A549 (cell line): ENCODE data around the gene SNRPA. TPM values are rescaled to one million over a fixed set of nuclear protein-coding genes. Genes with fewer than 3 reads are reported as not detected.
A peak's percentile ranks its signal among the peaks of the same experiment; 100 is the strongest.

Experiments
- ATAC-seq, 2 experiments: fragments of 200-7000 bp in 1 of 2; fragments of >200 bp in 1 of 2; cut with Nextera tagmentation in 1 of 2; cut with Tn5 transposase in 1 of 2; 3 replicates each; pipeline versions ENCODE4 v1.8.0 to v1.9.1; 2018 to 2020; ENCODE audit warnings: mild to moderate bottlenecking in 1 of 2, moderate library complexity in 1 of 2
- CTCF ChIA-PET: fragments of 300-600 bp; sonication (Branson Sonifier 250); formaldehyde crosslinking; extraction: SDS; loops from one replicate; lab custom pipeline; 2021; ENCODE audit warnings: antibody characterized with exemption, inconsistent platforms; lab: Yijun Ruan, JAX
- POLR2A ChIA-PET: fragments of 350-600 bp; formaldehyde crosslinking; extraction: SDS; loops from one replicate; lab custom pipeline; 2021; ENCODE audit warnings: antibody characterized with exemption, inconsistent platforms; lab: Yijun Ruan, JAX
- DNase-seq, 2 experiments: peaks; one replicate each; pipeline versions ENCODE4 v3.0.0 to v3.0.0-alpha.2; 2011 to 2016; ENCODE audit warnings: low read depth in 1 of 2, low spot score in 1 of 2
- FAIRE-seq: peaks from 2 replicates; lab custom pipeline; 2011; peaks lifted over from hg19 to GRCh38; lab: Jason Lieb, UNC
- H3K27ac ChIP-seq, 2 experiments: fragments of >200 bp; sonication (Bioruptor Twin); formaldehyde crosslinking; 3 replicates each; pipeline ENCODE4 v1.5.1; 2016 to 2017
- H3K4me1 ChIP-seq: fragments of >200 bp; sonication (Bioruptor Twin); formaldehyde crosslinking; 3 replicates; pipeline ENCODE4 v1.6.1; 2016
- H3K4me2 ChIP-seq: fragments of >200 bp; sonication (Bioruptor Twin); formaldehyde crosslinking; 3 replicates; pipeline ENCODE4 v1.6.1; 2016
- H3K4me3 ChIP-seq: fragments of >200 bp; sonication (Bioruptor Twin); formaldehyde crosslinking; 3 replicates; pipeline ENCODE4 v1.5.1; 2016
- H3K9me3 ChIP-seq: fragments of >200 bp; sonication (Bioruptor Twin); formaldehyde crosslinking; 3 replicates; pipeline ENCODE4 v1.6.1; 2016
- EHMT2 ChIP-seq: fragments of 200-600 bp; sonication (generic); IDR thresholded peaks from 2 replicates; pipeline ENCODE4 v1.6.1; 2016; ENCODE audit warnings: antibody characterized with exemption, low read depth, mild to moderate bottlenecking, moderate library complexity
- EP300 ChIP-seq, 2 experiments: fragments of >200 bp; sonication (Bioruptor Twin); formaldehyde crosslinking; IDR thresholded peaks; 2 replicates in 1 of 2; 3 replicates in 1 of 2; pipeline ENCODE4 v1.6.1; 2016 to 2017
- FOSB ChIP-seq: fragments of 250-450 bp; sonication (Bioruptor Pico); IDR thresholded peaks from 2 replicates; pipeline ENCODE4 v1.5.0; 2020; ENCODE audit warnings: mild to moderate bottlenecking, moderate library complexity
- FOSL2 ChIP-seq, 2 experiments: fragments of 450-650 bp in 1 of 2; fragments of >200 bp in 1 of 2; sonication (Bioruptor Twin) in 1 of 2; formaldehyde crosslinking; IDR thresholded peaks; 2 replicates each; pipeline versions ENCODE4 v1.5.0 to v1.6.1; 2016 to 2020; ENCODE audit warnings: mild to moderate bottlenecking in 1 of 2, moderate library complexity in 1 of 2
- HEYL ChIP-seq: fragments of 250-450 bp; sonication (Bioruptor Pico); IDR thresholded peaks from 2 replicates; pipeline ENCODE4 v1.8.0; 2021; ENCODE audit warnings: mild to moderate bottlenecking, moderate library complexity
- HOXB5 ChIP-seq: fragments of 250-450 bp; sonication (Bioruptor Pico); IDR thresholded peaks from 2 replicates; pipeline ENCODE4 v1.5.0; 2020; ENCODE audit warnings: mild to moderate bottlenecking, moderate library complexity
- JUN ChIP-seq, 2 experiments: fragments of >200 bp; sonication (Bioruptor Twin); formaldehyde crosslinking; IDR thresholded peaks; 2 replicates in 1 of 2; 3 replicates in 1 of 2; pipeline ENCODE4 v1.6.1; 2016 to 2017
- JUNB ChIP-seq: fragments of >200 bp; sonication (Bioruptor Twin); formaldehyde crosslinking; IDR thresholded peaks from 2 replicates; pipeline ENCODE4 v1.6.1; 2016
- POLR2AphosphoS2 ChIP-seq: conservative IDR thresholded peaks from 2 replicates; pipeline ENCODE4 v1.6.1; 2012; ENCODE audit warnings: low read length, improper control_type of control experiment, inconsistent platforms
- RAD21 ChIP-seq, 2 experiments: fragments of >200 bp in 1 of 2; sonication (Bioruptor Twin) in 1 of 2; formaldehyde crosslinking in 1 of 2; IDR thresholded peaks in 1 of 2; conservative IDR thresholded peaks in 1 of 2; 2 replicates in 1 of 2; 3 replicates in 1 of 2; pipeline ENCODE4 v1.6.1; 2012 to 2018; ENCODE audit warnings: inconsistent platforms in 1 of 2
- RARB ChIP-seq: fragments of 250-450 bp; sonication (Bioruptor Pico); IDR thresholded peaks from 2 replicates; pipeline ENCODE4 v1.8.0; 2021; ENCODE audit warnings: mild to moderate bottlenecking, moderate library complexity
- TFCP2L1 ChIP-seq: fragments of 250-450 bp; sonication (Bioruptor Pico); IDR thresholded peaks from 2 replicates; pipeline ENCODE4 v1.5.0; 2021; ENCODE audit warnings: mild to moderate bottlenecking
- WGBS: methylation state at CpG from one replicate; pipeline ENCODE4 v1.1.6; 2017; ENCODE audit errors: missing lambda C conversion rate; 5-methylcytosine and 5-hydroxymethylcytosine counted together
- polyA plus RNA-seq, 4 experiments: library from polyadenylated mRNA; depleted of rRNA in 3 of 4; stranded (reverse); fragments of >200 nt; fragmentation: RNase III in 1 of 4; extraction: RNeasy Plus Mini Kit Qiagen cat#74134 plus additional on column Dnase treatment in 1 of 4; gene quantifications; 2 replicates in 3 of 4; 3 replicates in 1 of 4; pipeline ENCODE4 v1.2.3, GENCODE V29; 2011 to 2017
- TF ChIP-seq, protein P1 (sequence below): fragments of >200 bp; sonication (Bioruptor Twin); formaldehyde crosslinking; IDR thresholded peaks from 3 replicates; pipeline ENCODE4 v1.5.1; 2016
- TF ChIP-seq, protein P2 (sequence below): fragments of >200 bp; sonication (Bioruptor Twin); formaldehyde crosslinking; IDR thresholded peaks from 2 replicates; pipeline ENCODE4 v1.6.1; 2016
- TF ChIP-seq, protein P3 (sequence below): fragments of 250-450 bp; sonication (Bioruptor Pico); IDR thresholded peaks from 2 replicates; pipeline ENCODE4 v1.5.0; 2021; ENCODE audit warnings: mild to moderate bottlenecking, moderate library complexity, borderline replicate concordance

The SNRPA gene
- polyA plus RNA-seq, 2 of the 4 experiments (the other 2 are of a cell fraction), result 141 to 236 TPM

DNA sequence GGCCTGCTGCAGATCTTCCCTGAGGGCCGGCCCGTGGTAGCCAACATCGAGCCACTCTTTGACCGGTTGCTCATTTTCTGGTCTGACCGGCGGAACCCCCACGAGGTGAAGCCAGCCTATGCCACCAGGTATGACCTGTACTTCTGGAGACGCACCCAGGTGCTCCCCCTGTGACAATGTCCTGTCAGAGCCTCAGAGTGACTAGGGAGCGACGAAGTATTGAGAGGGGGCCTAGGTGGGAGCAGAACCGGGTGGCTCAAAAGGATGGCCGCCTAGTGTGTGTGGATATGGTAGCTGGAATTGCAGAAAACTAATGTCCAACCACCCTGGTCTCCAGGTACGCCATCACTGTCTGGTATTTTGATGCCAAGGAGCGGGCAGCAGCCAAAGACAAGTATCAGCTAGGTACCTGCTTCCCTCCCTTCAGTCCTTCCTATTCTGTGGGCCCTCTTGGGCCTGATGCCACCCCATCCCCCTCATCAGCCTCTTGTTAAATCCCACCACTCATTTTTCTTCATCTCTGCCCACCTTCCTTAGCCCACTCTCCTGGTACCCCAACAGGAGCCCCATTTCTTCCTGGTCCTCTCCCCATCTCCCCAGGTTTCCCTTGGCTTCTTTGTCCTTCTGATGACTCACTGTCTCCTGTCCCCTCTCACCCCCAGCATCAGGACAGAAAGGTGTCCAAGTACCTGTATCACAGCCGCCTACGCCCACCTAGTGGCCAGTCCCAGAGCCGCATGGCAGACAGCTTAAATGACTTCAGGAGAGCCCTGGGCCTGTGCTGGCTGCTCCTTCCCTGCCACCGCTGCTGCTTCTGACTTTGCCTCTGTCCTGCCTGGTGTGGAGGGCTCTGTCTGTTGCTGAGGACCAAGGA lies 56.4 kb downstream of the SNRPA start:
- Histone ChIP-seq H3K27ac (no peak overlapping the region), H3K4me2 (no peak overlapping the region), H3K4me1 (peaks cover 36% of the 10 kb centered on the region), H3K9me3 (no peaks in the 10 kb centered on the region), H3K4me3 (no peak overlapping the region)
- 0 out of 2 replicates have a peak, but pooled peaks have one; percentile 49 for TF ChIP-seq HOXB5 (CRISPR knock-in tag)
- TF ChIP-seq RAD21 (conservative IDR thresholded peaks at IDR 0.05 in 1 of 2, IDR thresholded peaks at IDR 0.05 in 1 of 2), result peak; percentile 34 to 49; a peak in 4 of 5 replicates
- TF ChIP-seq POLR2AphosphoS2, result peak; percentile 39; the same call in 1 of the 2 replicates
- no peak for TF ChIP-seq FOSL2 (IDR thresholded peaks at IDR 0.05)
- peak; percentile 54 for TF ChIP-seq FOSL2 (CRISPR knock-in tag; IDR thresholded peaks at IDR 0.05)
- TF ChIP-seq, protein P1, sequence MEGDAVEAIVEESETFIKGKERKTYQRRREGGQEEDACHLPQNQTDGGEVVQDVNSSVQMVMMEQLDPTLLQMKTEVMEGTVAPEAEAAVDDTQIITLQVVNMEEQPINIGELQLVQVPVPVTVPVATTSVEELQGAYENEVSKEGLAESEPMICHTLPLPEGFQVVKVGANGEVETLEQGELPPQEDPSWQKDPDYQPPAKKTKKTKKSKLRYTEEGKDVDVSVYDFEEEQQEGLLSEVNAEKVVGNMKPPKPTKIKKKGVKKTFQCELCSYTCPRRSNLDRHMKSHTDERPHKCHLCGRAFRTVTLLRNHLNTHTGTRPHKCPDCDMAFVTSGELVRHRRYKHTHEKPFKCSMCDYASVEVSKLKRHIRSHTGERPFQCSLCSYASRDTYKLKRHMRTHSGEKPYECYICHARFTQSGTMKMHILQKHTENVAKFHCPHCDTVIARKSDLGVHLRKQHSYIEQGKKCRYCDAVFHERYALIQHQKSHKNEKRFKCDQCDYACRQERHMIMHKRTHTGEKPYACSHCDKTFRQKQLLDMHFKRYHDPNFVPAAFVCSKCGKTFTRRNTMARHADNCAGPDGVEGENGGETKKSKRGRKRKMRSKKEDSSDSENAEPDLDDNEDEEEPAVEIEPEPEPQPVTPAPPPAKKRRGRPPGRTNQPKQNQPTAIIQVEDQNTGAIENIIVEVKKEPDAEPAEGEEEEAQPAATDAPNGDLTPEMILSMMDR, result peak; percentile 34
- no peak for TF ChIP-seq JUNB
- POLR2A ChIA-PET, result interaction anchor here (1.1 to 3.3 kb wide), 6 partner anchors 9 to 144 kb away, joined by 3 to 17 read pairs (median 6); partner anchors contain the start of genes ACTMAP, EGLN2, NUMBL and RAB4B
- ATAC-seq (peak; percentile 31 to 32), DNase-seq (peak; percentile 71 to 78), FAIRE-seq (no peak)
- 84% methylated on average over 18 of the region's 18 CpGs for WGBS
- CTCF ChIA-PET, result interaction anchor here (0.5 to 15.7 kb wide), 48 partner anchors 9 to 344 kb away, joined by 3 to 162 read pairs (median 4); partner anchors contain the start of genes ACTMAP, COQ8B, CYP2F1 and EGLN2

DNA sequence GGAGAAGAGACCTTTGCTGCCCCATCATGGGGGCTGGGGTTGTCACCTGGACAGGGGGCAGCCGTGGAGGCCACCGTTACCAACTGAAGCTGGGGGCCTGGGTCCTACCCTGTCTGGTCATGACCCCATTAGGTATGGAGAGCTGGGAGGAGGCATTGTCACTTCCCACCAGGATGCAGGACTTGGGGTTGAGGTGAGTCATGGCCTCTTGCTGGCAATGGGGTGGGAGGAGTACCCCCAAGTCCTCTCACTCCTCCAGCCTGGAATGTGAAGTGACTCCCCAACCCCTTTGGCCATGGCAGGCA lies 57.0 kb downstream of the SNRPA start:
- DNase-seq (no peak), ATAC-seq (no peak), FAIRE-seq (no peak)
- Histone ChIP-seq H3K27ac (no peak overlapping the region), H3K9me3 (no peaks in the 10 kb centered on the region), H3K4me2 (no peak overlapping the region), H3K4me1 (peaks cover 33% of the 10 kb centered on the region), H3K4me3 (no peak overlapping the region)
- 90% methylated on average over 2 of the region's 2 CpGs for WGBS
- CTCF ChIA-PET, result interaction anchor here (0.9 to 15.7 kb wide), 27 partner anchors 10 to 306 kb away, joined by 3 to 162 read pairs (median 6); partner anchors contain the start of genes ACTMAP, COQ8B, CYP2F1 and EGLN2
- TF ChIP-seq JUN (IDR thresholded peaks at IDR 0.05) (0 out of 5 replicates have a peak, but pooled peaks of 1 of the 2 experiments have one; percentile 29), EP300 (IDR thresholded peaks at IDR 0.05) (no peak)
- POLR2A ChIA-PET, result interaction anchor here (2.5 to 3.3 kb wide), 2 partner anchors 9 to 30 kb away, joined by 16 to 17 read pairs; partner anchors contain the start of genes EGLN2 and RAB4B

DNA sequence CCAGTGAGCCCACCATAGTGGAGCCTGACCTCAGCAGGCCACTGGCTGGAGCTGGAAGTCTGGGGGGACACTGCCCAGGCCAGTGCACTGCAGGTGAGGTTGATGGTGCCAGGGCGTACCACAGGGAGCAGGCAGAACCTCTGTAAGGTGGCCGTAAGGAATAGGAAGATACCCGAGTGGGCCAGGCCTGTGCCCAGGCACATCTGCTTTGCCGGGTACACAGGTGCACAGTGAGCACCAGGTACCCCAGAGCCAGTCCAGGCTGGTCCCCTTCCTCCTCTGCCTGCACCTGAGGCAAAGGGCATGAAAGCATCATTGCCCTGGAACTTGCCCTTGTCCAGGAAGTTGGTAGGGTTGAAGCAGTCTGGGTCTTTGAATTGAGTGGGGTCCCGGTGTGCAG lies 57.5 kb downstream of the SNRPA start:
- Histone ChIP-seq H3K4me2 (no peak overlapping the region), H3K4me3 (no peak overlapping the region), H3K4me1 (peaks cover 31% of the 10 kb centered on the region), H3K9me3 (no peaks in the 10 kb centered on the region), H3K27ac (no peak overlapping the region)
- no peak for FAIRE-seq
- WGBS, result 96% methylated on average over 5 of the region's 5 CpGs
- ChIA-PET CTCF (interaction anchor here (0.9 to 15.7 kb wide), 14 partner anchors 10 to 174 kb away, joined by 3 to 162 read pairs (median 8); partner anchors contain the start of genes COQ8B, EGLN2, ITPKC and MIA), POLR2A (interaction anchor here (2.5 kb wide), 1 partner anchor 10 kb away, joined by 16 read pairs; the partner anchor contains the start of gene EGLN2)
- DNase-seq, result no peak
- 0 out of 2 replicates have a peak, but pooled peaks have one; percentile 21 for TF ChIP-seq POLR2AphosphoS2
- TF ChIP-seq TFCP2L1, result no peak
- no peak for TF ChIP-seq HEYL (CRISPR knock-in tag)
- TF ChIP-seq FOSB (CRISPR knock-in tag), result 0 out of 2 replicates have a peak, but pooled peaks have one; percentile 6
- TF ChIP-seq, protein P2, sequence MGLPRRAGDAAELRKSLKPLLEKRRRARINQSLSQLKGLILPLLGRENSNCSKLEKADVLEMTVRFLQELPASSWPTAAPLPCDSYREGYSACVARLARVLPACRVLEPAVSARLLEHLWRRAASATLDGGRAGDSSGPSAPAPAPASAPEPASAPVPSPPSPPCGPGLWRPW, result no peak
- TF ChIP-seq, protein P3, sequence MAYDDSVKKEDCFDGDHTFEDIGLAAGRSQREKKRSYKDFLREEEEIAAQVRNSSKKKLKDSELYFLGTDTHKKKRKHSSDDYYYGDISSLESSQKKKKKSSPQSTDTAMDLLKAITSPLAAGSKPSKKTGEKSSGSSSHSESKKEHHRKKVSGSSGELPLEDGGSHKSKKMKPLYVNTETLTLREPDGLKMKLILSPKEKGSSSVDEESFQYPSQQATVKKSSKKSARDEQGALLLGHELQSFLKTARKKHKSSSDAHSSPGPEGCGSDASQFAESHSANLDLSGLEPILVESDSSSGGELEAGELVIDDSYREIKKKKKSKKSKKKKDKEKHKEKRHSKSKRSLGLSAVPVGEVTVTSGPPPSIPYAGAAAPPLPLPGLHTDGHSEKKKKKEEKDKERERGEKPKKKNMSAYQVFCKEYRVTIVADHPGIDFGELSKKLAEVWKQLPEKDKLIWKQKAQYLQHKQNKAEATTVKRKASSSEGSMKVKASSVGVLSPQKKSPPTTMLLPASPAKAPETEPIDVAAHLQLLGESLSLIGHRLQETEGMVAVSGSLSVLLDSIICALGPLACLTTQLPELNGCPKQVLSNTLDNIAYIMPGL (CRISPR knock-in tag), result no peak
- TF ChIP-seq JUN (IDR thresholded peaks at IDR 0.05), result 0 out of 5 replicates have a peak, but pooled peaks of 1 of the 2 experiments have one; percentile 32
- no peak for TF ChIP-seq RARB
- no peak for TF ChIP-seq EHMT2
- ATAC-seq, result no peak
